GM19239 (cell line): ENCODE results near the gene NR1H3.

Experiments
- DNase-seq: peaks from one replicate; pipeline ENCODE4 v3.0.0; 2011; ENCODE audit warnings: low spot score; ENCODE audit not compliant: insufficient read length
- FAIRE-seq: peaks from 2 replicates; lab custom pipeline; 2011; peaks lifted over from hg19 to GRCh38; lab: Jason Lieb, UNC

Gene NR1H3

GRCh38 chr11:47268448-47269001 is 10.7 kb downstream of the NR1H3 start:
- no peak for FAIRE-seq
- DNase-seq: no peak

- FAIRE-seq (peak; percentile 14), DNase-seq (peak; percentile 83)
Observed at GRCh38 chr11:47269002-47269828, 11.4 kb downstream of the NR1H3 start.

GRCh38 chr11:47269829-47270305 is 12.1 kb downstream of the NR1H3 start, which contains the start of gene MADD:
MADD (plus strand) TSS chr11:47270133.
- peak; percentile 92 for DNase-seq

GRCh38 chr11:47270331-47271271 is 12.8 kb downstream of the NR1H3 start:
- DNase-seq: no peak
- FAIRE-seq: peak; percentile 60

More at GRCh38 chr11:47269829-47270305, 12.1 kb downstream of the NR1H3 start, which contains the start of gene MADD:
- FAIRE-seq: no peak

- FAIRE-seq: no peak
Observed at GRCh38 chr11:47271328-47271727, 13.5 kb downstream of the NR1H3 start.

GRCh38 chr11:47271961-47272661 is 14.3 kb downstream of the NR1H3 start:
- peak; percentile 35 for DNase-seq

More at GRCh38 chr11:47271328-47271727, 13.5 kb downstream of the NR1H3 start:
- DNase-seq: no peak

GRCh38 chr11:47272706-47273105 is 14.9 kb downstream of the NR1H3 start:
- FAIRE-seq (no peak), DNase-seq (no peak)

More at GRCh38 chr11:47271961-47272661, 14.3 kb downstream of the NR1H3 start:
- peak; percentile 8 for FAIRE-seq

GRCh38 chr11:47274495-47275235 is 16.9 kb downstream of the NR1H3 start:
- FAIRE-seq (no peak), DNase-seq (no peak)

GRCh38 chr11:47276923-47277322 is 19.1 kb downstream of the NR1H3 start:
- DNase-seq (no peak), FAIRE-seq (no peak)

- DNase-seq (no peak), FAIRE-seq (no peak)
Observed at GRCh38 chr11:47278058-47278457, 20.3 kb downstream of the NR1H3 start.

- FAIRE-seq (no peak), DNase-seq (no peak)
Observed at GRCh38 chr11:47278769-47279168, 21.0 kb downstream of the NR1H3 start.

- DNase-seq (no peak), FAIRE-seq (no peak)
Observed at GRCh38 chr11:47280099-47280498, 22.3 kb downstream of the NR1H3 start.

GRCh38 chr11:47280860-47281259 is 23.1 kb downstream of the NR1H3 start:
- FAIRE-seq (no peak), DNase-seq (no peak)

- FAIRE-seq (no peak), DNase-seq (no peak)
Observed at GRCh38 chr11:47282462-47282861, 24.7 kb downstream of the NR1H3 start.

GRCh38 chr11:47284151-47284550 is 26.4 kb downstream of the NR1H3 start:
- no peak for DNase-seq
- FAIRE-seq: no peak

GRCh38 chr11:47285969-47286770 is 28.4 kb downstream of the NR1H3 start:
- FAIRE-seq (no peak), DNase-seq (no peak)

- FAIRE-seq (no peak), DNase-seq (no peak)
Observed at GRCh38 chr11:47288066-47288465, 30.3 kb downstream of the NR1H3 start.

GRCh38 chr11:47289856-47290255 is 32.1 kb downstream of the NR1H3 start:
- FAIRE-seq: no peak
- DNase-seq: no peak
